Measurements from ENCODE around the gene SMARCD2. TPM values are rescaled to one million over a fixed set of nuclear protein-coding genes. Genes with fewer than 3 reads are reported as not detected.
"Not testable (repeated sequence)": the region's sequence is repeated elsewhere in the genome, so short reads cannot be mapped to it uniquely, and the experiment has no call there.

Gene SMARCD2
- polyA plus RNA-seq (2011; rRNA removed) (57.6 and 80.0 TPM in 2 replicates), polyA minus RNA-seq (2011; rRNA and poly(A)+ RNA removed) (50.7 and 78.8 TPM in 2 replicates)

DNA sequence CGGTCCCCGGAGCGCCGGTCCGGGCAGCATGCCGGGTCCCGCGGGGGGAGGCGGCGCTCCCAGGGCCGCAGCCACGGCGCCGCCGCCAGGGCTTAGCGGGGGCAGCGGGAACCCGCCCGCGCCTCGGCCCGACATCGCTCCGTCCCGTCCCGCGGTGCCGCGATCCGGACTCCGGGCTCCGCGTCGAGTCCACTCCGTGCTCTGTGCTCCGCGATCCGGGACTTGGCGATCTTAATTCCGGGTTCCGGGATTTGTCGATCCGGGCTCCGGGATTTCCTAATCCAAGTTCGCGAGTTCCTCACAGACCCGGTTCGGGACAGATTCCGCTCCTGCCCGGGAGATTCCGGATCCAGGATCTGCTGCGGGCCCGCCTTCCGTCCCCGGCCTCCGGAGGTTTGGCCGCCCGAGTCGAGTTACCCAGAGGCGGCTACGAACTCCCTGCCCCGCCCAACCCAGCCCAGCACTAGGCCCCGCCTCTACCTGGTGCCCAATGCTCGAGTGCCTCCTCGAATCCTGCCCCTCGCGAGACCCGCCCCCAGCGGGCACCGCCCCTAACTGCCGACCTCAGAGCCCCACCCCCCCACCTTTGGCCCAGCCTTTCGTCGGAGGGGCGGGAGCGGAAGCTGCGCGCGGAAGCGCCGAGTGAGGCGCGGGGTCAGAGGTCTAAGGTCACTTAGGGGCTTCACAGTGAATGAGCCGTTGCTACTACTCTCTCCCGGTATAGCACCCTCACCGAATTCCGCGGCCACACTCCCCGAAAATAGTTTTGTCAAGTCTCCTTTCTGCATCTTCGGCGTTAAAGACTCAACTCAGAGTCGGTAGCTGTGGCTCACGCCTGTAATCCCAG lies at the start of gene SMARCD2:
TSS of gene SMARCD2 (minus strand) at position 146 of the 847 bp plus-strand sequence. CDS start at position 135, 11 bp downstream.
- TF ChIP-seq, protein P1, sequence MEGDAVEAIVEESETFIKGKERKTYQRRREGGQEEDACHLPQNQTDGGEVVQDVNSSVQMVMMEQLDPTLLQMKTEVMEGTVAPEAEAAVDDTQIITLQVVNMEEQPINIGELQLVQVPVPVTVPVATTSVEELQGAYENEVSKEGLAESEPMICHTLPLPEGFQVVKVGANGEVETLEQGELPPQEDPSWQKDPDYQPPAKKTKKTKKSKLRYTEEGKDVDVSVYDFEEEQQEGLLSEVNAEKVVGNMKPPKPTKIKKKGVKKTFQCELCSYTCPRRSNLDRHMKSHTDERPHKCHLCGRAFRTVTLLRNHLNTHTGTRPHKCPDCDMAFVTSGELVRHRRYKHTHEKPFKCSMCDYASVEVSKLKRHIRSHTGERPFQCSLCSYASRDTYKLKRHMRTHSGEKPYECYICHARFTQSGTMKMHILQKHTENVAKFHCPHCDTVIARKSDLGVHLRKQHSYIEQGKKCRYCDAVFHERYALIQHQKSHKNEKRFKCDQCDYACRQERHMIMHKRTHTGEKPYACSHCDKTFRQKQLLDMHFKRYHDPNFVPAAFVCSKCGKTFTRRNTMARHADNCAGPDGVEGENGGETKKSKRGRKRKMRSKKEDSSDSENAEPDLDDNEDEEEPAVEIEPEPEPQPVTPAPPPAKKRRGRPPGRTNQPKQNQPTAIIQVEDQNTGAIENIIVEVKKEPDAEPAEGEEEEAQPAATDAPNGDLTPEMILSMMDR (IDR thresholded peaks at IDR 0.05; ENCODE audit: insufficient read depth, low read depth, low read length): no peak
- DNase-seq (ENCODE audit: low read depth): peak; percentile 91
- no peaks in the 10 kb centered on the region for H3K36me3 ChIP-seq (ENCODE audit: control insufficient read depth, insufficient read depth, low read length)
- ChIA-PET POLR2A (no interaction called here), CTCF (interaction anchor here (0.7 to 1.8 kb wide), 7 partner anchors 24 to 374 kb away, joined by 3 to 5 read pairs (median 3); no protein-coding TSS in a partner anchor)
- peak within 1 kb of the TSS; percentile 82 for H3K4me3 ChIP-seq (ENCODE audit: low read depth, low read length)
- H3K27me3 ChIP-seq (ENCODE audit: control insufficient read depth, insufficient read depth, low read length): no peaks in the 10 kb centered on the region

DNA sequence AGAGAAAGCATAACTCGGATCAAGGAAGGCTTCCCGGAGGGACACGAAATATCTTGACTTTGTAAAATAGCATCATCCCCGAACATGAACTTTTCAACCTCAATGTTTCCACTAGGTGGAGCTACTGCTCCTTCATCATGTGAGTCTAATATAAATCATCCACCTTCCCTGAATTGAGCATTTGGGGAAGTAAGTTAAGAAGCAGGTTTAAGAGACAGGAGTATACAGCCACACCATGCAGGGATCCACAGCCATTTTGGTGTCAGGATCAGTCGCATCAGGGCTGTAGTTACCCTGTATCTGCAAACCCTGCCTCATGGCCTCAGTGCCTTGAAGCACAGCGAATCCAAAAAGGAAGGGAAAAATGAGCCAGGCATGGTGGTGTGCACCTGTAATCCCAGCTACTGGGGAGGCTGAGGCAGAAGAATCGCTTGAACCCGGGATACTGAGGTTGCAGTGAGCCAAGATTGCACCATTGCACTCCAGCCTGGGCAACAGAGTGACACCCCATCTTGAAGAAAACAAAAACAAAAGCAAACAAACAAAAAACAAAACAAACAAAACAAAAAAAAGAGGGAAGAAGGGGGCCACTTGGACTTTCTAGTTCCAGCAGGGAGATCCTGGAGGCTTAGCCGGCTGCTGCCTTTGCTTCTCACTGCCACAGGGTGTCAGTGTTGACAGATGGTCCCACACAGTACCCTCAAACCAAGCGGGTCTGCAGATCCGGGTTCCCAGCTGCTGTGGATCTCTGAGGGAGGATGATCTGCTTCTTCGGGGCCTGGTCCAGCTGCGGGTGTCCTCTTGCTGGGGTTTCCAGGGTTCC lies 46.8 kb upstream of the SMARCD2 start:
- H3K27me3 ChIP-seq (ENCODE audit: control insufficient read depth, insufficient read depth, low read length): peaks cover 13% of the 10 kb centered on the region
- DNase-seq (ENCODE audit: low read depth); POLR2A ChIA-PET; H3K36me3 ChIP-seq (ENCODE audit: control insufficient read depth, insufficient read depth, low read length); H3K4me3 ChIP-seq (ENCODE audit: low read depth, low read length): not testable (repeated sequence)
- CTCF ChIA-PET: interaction anchor here (0.6 to 5.1 kb wide), 23 partner anchors 11 to 438 kb away, joined by 3 to 72 read pairs (median 3); partner anchors contain the start of genes CSHL1, GH2 and SMARCD2
- TF ChIP-seq, protein P1 (IDR thresholded peaks at IDR 0.05; ENCODE audit: insufficient read depth, low read depth, low read length): peak; percentile 57

DNA sequence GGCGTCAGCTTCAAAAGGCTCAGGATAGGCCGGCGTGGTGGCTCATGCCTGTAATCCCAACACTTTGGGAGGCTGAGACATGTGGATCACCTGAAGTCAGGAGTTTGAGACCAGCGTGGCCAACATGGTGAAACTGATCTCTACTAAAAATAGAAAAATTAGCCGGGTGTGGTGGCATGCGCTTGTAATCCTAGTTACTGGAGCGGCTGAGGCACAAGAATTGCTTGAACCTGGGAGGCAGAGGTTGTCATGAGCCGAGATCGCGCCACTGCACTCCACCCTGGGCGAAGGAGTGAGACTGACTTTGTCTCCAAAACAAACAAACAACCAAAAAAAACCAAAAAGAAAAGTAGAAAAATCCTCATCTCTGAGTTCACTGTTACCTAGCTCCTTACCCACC lies 42.6 kb upstream of the SMARCD2 start:
- POLR2A ChIA-PET; H3K36me3 ChIP-seq (ENCODE audit: control insufficient read depth, insufficient read depth, low read length); H3K4me3 ChIP-seq (ENCODE audit: low read depth, low read length); H3K27me3 ChIP-seq (ENCODE audit: control insufficient read depth, insufficient read depth, low read length); DNase-seq (ENCODE audit: low read depth): not testable (repeated sequence)
- CTCF ChIA-PET: interaction anchor here (0.6 to 3.4 kb wide), 3 partner anchors 8 to 132 kb away, joined by 3 to 12 read pairs (median 5); no protein-coding TSS in a partner anchor

DNA sequence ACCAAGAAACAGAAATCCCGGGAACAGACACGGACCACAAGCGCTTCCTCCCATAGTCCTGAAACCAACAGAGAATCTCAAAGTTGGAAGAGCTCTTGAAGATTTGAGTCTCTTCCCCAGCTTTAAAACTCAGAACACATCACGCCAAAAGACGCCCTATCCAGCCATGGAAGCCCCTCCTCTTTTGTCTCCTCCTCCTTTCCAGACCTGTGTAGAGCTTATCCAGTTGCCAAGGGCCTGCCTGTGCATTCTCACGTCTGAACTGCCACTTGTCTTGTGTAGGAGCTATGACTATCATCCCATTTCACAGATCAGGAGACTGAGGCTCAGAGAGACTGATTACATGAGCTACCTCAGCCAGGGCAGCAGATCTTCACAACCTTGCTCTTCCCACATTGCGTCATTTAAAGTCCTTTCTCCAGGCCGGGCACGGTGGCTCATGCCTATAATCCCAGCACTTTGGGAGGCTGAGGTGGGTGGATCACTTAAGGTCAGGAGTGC lies 40.2 kb upstream of the SMARCD2 start:
- DNase-seq (ENCODE audit: low read depth); H3K27me3 ChIP-seq (ENCODE audit: control insufficient read depth, insufficient read depth, low read length); H3K4me3 ChIP-seq (ENCODE audit: low read depth, low read length); POLR2A ChIA-PET; H3K36me3 ChIP-seq (ENCODE audit: control insufficient read depth, insufficient read depth, low read length): not testable (repeated sequence)
- CTCF ChIA-PET: interaction anchor here (0.7 to 3.4 kb wide), 9 partner anchors 8 to 143 kb away, joined by 3 to 12 read pairs (median 4); no protein-coding TSS in a partner anchor

DNA sequence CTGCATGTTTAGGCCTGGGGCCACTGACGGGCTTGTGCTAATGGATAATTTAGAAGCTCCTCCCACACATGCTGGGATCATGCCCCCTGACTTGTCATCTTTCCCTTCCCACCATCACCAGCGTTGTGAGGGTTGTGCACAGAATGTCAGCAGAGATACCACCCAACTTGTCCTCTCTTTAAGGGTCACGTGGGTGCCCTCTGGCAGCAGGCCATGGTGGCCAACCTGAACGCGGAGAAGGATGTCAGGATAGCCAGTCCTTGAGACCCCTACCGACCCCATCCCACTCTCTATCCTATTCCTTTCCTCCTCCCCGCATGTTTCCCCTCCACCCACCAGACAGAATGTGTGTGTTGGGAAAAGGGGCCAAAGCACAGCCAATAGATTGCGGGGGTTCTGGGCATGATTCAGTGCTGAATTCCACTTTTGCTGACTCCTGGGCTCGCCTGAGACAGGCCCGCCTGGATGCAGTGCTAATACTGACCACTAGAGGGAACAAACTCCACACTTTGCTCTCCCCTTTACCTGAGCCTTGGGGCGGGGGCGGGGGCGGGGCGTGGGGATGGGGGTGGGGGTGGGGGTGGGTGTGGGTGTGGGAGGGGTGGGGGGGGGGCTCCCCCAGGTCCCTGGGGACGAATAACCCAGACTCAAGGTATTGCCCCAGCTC lies 39.6 kb upstream of the SMARCD2 start, which contains the start of gene GH2:
TSS of gene GH2 (minus strand) at position 10 of the 667 bp plus-strand sequence. CDS start 143 bp downstream, outside the sequence.
- H3K27me3 ChIP-seq (ENCODE audit: control insufficient read depth, insufficient read depth, low read length): peaks cover 6% of the 10 kb centered on the region
- H3K36me3 ChIP-seq (ENCODE audit: control insufficient read depth, insufficient read depth, low read length): no peaks in the 10 kb centered on the region
- ChIA-PET POLR2A (no interaction called here), CTCF (interaction anchor here (0.7 to 8.5 kb wide), 17 partner anchors 7 to 144 kb away, joined by 3 to 72 read pairs (median 5); no protein-coding TSS in a partner anchor)
- no peak within 1 kb of the TSS for H3K4me3 ChIP-seq (ENCODE audit: low read depth, low read length)
- no peak for DNase-seq (ENCODE audit: low read depth)
- TF ChIP-seq, protein P1 (IDR thresholded peaks at IDR 0.05; ENCODE audit: insufficient read depth, low read depth, low read length): peak; percentile 78

Data from BJ (cell line).